NOMO-1 treated with DMSO at 0.1 percent for 48 hours (cell line): ENCODE results near the gene SGSM2.
A peak's percentile ranks its signal among the peaks of the same experiment; 100 is the strongest.

ENCODE experiments used
- DNase-seq: peaks from one replicate; lab custom pipeline; 2025; ENCODE audit not compliant: unreplicated experiment; lab: John Stamatoyannopoulos, UW

SGSM2 gene

DNA sequence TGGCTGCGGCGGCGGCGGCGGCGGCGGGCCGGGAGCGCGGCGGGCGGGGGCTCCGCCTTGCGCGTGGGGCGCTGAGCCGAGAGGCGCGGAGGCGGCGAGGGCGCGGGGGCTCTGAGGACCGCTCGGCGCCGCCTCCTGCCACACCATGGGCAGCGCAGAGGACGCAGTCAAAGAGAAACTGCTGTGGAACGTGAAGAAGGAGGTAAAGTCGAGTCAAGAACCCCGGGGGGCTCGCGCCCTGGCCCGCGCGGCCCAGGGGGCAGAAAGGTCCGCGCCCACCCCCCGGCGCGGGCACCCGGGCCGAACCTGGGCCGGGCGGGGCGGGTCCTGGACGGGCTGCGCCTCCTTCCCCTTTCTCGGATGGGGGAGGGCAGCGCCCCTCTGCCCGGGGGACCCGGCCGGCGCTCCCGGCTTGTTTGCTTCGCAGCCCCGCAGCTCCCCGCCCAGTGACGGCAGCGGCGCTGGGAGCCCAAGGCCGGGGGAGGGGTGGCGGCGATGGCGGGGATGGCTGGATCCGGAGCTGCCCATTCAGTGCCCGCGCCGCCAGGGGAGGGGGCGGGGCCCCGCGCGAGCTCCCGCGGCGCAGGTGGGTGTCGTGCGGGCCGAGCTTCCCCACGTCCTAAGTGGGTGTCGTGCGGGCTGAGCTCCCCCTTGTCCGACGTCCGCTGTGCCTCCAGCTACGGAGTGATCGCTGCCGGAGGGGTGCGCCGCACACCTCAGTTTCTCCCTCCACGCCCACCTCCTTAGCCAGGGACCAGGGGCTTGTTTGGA, 428 bp downstream of the SGSM2 start:
- peak; percentile 20 for DNase-seq

DNA sequence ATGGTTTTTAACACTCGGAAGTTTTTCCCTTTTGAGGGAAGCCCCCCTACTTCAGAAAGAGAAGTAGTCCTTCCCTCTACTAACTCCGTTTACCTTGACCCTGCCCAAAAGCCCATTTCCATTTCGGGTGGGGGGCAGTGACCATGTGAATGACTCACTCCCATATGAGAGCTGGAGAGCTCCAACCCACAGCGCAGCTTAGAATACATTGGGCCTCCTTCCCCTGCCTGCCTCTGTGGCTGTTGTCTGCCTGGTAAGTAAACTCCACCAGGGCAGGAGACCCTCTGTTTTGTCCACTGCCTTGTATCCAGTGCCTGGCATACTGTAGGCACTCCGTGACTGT, 985 bp downstream of the SGSM2 start:
- DNase-seq = no peak

DNA sequence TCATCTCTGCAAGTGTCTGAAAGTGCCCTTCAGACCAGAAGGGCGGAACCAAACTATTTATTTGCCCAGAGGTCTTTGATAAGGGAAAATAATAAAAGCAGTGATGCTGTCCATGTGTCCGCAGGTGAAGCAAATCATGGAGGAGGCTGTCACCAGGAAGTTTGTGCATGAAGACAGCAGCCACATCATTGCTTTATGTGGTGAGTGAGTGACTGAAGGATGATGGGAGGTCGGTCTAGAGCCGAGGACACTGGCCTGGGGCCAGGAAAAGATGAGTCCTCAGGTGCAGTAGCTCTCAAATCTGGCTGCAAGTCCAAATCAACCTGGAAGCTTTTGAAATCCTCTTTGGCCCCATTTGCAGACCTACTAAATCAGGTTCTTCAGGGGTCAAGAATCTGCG, 6.1 kb downstream of the SGSM2 start:
- DNase-seq = no peak

DNA sequence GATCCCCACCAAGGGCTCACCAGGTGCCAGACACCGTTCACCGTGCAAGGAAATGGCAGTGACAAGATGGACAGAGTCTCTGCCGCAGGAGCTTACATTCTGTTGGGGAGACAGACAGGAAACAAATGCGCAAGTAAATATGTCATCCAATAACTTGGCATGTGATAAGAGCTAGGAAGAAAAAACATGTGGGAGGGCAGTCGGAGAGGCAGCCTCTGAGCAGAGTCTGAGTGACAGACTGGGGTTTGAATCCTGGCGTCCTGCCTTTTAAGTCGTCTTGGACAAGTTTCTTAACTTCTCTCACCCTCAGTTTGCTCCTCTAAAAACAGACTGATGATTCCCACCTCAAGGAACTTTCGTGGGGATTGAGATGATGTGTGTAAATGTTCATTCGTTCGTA, 7.2 kb downstream of the SGSM2 start:
- DNase-seq = no peak

DNA sequence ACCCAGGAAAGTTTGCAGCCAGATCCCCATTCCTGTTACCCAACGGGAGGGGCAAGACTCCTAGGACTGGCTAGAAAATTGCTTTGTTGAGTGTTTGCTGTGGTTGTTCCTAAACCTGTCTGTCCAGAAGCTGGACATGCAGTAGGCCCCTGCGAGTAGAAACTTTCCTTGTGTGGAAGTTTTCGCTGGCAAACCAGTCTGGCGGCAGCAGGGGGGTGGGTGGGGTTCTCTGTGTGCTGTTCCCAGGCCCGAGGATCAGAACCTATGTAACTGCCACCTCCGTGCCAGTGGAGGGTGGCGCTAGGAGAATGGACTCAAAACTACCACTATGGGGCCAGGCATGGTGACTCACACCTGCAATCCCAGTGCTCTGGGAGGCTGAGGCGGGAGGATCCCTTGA, 9.2 kb downstream of the SGSM2 start:
- no peak for DNase-seq

DNA sequence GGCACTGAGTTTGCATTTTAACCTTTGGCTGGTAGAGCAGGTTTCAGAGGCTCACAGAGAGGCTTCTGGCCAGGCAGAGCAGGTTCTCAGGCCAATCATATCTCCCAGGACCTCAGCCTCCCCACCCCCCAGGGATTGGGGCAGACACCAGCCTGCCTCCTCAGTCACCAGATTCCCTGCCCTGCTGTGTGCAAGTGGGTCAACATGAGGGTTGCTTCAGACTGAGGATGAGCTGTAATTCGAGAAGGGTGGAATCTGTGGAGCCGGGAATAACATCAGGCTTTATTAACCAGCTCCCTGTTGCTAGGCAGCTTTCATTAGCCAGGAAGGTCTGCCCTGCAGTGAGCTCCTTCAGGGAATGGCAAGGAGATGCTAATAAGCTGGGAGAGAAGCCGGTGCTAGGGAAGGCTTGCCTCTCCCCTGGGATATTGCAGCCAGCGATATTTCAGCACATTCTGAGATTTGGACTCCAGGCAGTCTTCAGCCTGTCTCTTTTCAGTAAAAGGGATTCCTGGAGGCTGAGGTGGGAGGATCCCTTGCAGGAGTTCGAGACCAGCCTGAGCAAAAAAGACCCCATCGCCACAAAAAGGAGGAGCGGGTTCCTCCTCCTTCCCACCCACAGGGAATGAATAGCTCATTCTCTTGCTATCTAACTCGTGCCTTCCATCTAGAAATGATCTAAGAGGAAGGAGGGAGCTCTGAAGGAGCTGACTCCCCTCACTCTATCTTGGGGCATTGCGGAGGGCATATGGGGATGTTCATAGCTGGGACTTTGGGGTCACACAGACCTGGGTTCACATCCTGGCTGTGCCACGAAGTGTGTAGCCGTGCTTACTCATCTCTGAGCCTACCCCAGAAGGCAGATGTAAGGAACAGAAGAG, 10.7 kb downstream of the SGSM2 start:
- DNase-seq = no peak

DNA sequence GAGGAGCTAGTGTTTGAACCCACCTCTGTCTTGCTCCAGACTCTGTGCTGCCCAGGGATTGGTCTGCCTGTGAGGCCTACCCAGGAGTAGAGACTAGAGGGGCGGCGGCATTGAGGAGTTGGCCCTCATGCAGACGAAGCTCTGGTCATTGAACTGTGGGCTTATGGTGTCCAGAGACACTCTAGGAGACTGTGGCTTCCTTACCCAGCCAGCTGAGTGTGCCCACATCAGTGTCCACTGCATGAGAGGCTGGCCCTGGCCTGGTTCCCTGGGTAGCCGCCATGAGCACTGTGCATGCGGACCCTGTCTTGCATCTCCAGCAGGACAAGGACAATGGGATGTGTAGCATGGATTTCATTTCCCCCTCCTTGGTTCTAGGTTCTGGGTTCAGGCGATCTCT, 14.0 kb downstream of the SGSM2 start:
- DNase-seq = no peak

DNA sequence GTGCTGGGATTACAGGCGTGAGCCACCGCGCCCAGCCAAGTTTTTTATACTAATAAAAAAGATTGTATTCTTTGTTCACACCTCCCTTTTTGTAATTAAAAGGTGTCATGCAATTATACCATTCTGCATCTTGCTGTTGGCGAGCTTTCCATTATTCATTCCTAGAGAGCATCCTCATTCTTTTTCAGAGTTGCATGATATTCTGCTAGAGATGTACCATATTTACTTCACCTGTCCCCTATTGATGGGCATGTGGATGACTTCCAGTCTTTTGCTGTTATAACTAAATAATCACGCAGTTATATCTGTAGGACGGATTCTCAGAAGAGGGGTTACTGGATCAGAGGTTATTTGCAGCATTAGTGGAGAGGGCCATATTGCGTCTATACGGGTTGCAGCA, 17.0 kb downstream of the SGSM2 start:
- no peak for DNase-seq

DNA sequence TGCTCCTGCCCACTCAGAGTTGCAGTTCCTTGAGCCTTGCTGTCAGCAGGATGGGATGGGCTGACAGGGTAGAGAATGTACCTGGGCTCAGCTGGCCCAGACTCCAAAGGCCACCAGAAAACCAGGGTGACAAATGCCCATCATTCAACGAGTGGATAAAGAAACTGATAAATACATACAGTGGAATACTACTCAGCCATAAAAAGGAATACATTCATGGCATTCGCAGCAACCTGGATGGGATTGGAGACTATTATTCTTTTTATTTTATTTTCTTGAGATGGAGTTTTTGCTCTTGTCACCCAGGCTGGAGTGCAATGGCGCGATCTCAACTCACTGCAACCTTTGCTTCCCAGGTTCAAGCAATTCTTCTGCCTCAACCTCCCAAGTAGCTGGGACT, 19.9 kb downstream of the SGSM2 start:
- DNase-seq = no peak

DNA sequence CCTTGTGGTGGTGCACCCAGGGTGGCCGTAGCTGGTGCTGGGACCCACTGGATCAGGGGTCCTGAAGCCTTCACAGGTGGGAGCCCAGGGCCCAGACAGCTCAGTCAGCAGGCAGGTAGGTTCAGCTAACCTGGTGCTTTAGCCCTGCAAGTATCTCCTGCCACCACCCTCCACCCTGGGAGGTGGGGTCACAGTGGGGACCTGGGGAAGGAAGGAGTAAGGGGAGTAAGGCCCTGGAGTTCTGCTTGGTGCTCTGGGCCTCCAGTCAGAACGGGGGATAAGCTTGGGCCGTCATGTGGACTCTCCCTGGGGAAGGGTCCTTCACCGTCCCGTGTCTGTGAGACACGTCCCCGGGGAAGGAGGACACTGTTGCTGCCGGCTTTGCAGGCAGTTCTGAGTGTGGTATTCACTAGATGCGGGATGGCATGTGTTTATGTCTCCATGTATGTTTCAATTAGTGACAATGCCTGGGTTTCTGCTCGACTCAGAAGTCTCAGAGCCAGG, 20.7 kb downstream of the SGSM2 start:
- no peak for DNase-seq

DNA sequence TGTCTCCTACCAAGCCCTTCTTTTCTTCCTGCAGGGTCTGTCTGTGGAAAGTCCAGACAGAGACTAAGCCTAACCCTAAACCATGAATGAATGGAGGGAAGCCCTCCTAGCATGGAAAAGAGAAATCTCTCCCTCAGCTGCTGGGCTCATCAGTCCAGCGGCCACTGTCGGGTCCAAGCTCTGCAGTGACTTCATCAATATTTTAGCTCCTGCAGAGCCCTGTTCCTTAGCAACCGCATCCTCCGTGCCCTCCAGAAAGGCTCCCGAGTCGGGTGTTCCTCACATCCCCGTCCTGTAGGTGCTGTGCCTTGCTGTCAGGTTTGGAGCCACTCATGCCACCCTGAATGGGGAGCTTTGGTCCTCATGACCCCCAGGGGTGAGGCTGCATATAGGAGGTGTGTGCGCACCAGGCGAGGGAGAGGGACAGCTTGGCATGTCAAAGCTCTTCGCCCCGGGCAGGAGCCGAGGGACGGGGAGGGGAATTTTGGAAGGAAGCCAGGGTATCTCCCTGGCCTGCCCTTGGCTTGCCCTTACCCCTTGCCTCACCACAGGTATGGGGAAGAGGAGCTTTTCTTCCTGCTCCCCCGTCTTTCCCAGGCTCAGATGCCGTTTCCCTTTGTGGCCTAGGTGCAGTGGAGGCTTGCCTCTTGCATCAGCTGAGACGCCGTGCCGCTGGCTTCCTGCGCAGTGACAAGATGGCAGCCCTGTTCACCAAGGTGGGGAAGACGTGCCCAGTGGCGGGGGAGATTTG, 23.9 kb downstream of the SGSM2 start:
- no peak for DNase-seq

DNA sequence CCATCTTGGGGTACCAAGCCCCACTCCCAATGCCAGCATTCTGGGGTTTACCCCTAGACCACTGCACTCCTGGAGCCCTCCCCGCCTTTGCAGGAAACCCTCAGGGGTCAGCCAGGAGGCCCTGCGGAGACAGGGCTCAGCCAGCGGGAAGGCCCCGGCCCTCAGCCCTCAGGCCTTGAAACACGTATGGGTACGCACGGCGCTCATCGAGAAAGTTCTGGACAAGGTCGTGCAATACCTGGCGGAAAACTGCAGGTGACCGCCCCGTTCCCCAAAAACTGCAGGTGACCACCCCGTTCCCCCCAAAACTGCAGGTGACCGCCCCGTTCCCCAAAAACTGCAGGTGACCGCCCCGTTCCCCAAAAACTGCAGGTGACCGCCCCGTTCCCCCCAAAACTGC, 24.7 kb downstream of the SGSM2 start:
- DNase-seq = no peak

DNA sequence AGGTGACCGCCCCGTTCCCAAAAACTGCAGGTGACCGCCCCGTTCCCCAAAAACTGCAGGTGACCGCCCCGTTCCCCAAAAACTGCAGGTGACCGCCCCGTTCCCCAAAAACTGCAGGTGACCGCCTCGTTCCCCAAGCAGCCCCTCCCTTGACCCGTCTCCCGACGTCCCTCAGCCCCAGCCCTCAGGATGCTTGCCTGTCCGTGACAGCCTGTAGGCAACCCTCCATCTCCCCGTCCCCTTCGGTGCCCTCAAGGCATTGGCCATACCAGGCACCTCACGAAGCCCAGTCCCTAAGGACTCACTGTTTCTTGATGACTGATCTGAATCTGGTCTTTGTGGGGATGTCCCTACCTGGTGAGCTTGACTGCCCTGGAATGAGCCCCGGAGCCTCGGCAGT, 25.1 kb downstream of the SGSM2 start:
- no peak for DNase-seq

DNA sequence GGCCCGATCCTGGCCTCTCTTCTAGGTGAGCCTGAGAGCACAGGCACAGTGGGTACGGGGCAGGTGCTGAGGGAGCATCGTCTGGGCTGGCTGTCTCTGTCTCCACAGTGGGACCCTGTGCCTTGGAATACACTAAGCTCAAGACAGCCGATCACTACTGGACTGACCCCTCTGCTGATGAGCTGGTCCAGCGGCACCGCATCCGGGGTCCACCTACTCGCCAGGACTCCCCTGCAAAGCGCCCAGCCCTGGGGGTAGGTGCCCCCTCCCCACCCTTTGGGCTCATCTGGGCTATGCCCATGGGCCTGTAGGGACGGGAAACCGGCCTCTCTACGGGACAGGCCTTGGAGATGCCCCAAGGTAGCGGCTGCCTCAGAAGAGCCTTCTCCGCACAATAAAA, 25.6 kb downstream of the SGSM2 start:
- no peak for DNase-seq

DNA sequence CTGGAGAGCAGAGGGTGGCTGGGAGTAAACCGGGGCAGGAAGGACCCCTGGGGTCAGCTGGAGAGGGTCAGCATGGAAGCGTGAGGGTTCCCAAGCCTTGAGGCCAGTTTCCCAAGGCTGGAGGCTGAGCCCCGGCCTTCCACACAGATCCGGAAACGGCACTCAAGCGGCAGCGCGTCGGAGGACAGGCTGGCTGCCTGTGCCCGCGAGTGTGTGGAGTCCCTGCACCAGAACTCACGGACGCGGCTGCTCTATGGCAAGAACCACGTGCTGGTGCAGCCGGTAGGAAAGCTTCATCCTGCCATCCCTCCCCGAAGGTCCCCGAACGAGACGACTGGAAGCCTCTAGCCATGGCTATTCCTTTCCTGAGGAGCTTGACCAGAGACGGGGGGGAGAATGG, 26.0 kb downstream of the SGSM2 start:
- no peak for DNase-seq

DNA sequence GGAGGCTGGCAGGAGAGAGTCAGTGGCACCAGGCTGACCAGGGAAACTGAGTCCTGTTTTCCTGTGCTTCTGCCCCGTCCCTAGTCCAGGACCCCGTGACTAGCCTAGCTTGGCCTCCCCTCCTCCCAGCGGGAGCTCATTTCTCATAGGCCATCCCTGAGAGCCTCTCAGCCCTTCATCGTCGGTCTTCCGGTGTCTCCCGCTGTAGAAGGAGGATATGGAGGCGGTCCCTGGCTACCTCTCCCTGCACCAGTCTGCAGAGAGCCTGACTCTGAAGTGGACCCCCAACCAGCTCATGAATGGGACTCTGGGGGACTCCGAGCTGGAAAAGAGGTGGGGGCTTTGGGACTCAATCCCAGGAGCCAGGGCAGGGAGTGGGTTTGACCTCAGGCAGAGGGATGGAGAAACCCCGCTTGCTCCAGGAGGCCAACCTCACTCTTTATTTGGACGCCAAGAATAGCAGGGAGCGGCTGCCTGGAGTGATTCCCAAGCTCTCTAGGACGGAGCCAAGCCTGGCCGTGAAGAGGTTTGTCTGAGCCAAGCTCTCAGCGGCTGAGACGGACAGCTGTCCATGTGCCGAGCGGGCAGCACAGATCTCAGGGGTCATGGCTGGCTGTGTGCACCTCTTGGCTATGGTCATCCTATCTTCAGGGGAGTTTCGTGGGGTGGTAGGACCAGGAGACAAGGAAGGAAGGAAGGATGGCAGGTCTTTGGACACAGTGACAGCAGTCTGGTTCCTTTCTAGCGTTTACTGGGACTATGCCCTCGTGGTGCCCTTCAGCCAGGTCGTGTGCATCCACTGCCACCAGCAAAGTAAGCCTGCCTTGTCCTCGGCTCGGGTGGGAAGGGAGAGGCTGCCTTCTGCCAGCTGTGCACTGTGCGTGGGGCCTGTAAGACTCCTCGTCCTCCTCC, 26.8 kb downstream of the SGSM2 start:
- DNase-seq = no peak

DNA sequence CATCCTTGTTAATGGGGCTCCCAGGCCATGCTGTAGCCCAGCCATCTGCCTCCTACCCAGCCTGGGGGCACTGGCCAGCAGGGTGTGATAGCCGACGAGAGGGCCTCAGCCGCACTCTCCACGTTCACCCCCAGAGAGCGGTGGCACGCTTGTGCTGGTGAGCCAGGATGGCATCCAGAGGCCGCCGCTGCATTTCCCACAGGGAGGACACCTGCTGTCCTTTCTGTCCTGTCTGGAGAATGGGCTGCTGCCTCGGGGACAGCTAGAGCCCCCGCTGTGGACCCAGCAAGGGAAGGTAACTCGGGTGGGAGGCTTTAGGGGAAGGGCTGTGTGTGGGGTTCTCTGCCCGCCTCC, 27.4 kb downstream of the SGSM2 start:
- no peak for DNase-seq

DNA sequence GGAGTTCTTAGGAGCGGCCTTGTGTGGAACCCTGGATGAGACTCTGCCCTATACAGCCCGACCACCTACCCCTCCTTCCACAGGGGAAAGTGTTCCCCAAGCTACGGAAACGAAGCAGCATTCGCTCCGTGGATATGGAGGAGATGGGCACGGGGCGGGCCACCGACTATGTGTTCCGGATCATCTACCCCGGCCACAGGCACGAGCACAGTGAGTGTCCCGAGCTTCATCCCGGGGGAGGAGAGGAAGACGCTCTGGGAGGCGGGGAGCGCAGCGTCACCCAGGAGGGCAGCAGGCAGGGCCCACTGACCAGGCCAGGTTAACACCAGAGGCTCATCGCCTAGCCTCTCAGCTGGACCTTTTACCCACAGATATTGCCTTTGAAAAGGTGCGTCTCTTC, 27.8 kb downstream of the SGSM2 start:
- DNase-seq = no peak

DNA sequence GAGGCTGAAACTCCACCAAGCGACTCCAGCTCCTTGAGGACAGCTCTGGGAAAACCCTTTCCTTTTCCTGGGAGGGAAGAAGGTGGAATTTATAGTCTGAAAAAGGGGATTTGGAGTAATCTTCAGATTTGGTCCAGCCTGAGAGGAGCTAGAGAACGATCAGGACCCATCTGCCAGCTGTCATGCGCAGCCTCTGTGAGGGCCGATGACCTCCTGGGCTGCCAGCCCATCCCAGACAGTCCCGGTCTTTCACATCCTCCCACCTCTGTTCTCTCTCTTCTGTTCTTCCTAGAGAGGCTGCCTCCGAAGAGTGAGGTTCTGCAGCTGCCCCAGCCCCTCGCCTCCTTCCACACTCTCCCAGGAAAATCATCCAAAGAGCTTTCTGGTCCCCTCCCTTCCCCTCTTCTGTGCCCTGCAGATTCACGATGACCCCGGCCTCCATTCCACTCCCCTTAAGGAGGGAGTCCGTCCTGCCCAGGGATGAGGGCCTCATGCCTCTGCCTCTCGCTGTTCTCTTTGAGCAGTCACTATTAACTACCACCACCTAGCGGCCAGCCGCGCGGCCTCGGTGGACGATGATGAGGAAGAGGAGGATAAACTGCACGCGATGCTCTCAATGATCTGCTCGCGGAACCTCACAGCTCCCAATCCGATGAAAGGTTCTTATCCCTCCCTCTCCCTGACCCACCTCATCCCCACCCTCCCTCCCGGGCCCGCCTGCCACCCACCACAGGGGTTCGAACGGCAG, 29.6 kb downstream of the SGSM2 start:
- no peak for DNase-seq

DNA sequence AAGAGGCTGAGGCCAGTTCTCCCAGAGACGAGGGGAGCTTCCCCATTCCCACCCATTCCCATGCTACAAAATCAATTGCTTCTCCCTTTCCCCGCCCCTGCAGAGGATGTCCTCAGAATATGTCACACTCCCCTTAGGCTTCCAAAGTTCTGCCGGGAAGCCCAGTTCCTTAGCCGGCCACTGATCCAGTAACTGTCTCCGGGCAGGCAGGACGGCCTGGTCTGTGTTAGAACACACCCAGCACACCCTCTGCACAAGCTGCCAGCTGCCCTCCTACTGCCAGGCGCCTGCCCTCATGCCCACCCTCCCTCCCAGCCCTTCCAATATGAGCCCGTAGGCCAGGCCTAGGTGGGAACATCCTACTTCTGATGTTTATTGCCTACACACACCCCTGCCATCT, 31.1 kb downstream of the SGSM2 start:
- no peak for DNase-seq
